Activated naive CD4-positive, alpha-beta T cell treated with anti-CD3 and anti-CD28 coated beads, Interleukin-2, amount 50 U/mL, for 72 hours (primary cell): ENCODE results near the gene SCO1. TPM values are rescaled to one million over a fixed set of nuclear protein-coding genes. Genes with fewer than 3 reads are reported as not detected.

ENCODE experiments used
- ATAC-seq, 2 donors: fragments of 150-1000 bp; cut with Tn5 transposase; 2 replicates each; pipeline ENCODE4 v1.10.0; 2021; ENCODE audit warnings: mild to moderate bottlenecking in 2 of 2, moderate library complexity in 2 of 2
- DNase-seq, 2 donors: peaks; one replicate each; pipeline ENCODE4 v3.0.0; 2021 to 2022; ENCODE audit warnings: low spot score in 2 of 2
- H3K27ac Mint-ChIP-seq, 2 donors: one replicate each; pipeline ENCODE4 v1.8.0; 2022; ENCODE audit warnings: mild to moderate bottlenecking in 2 of 2, mixed read lengths in 2 of 2
- H3K36me3 Mint-ChIP-seq, 2 donors: one replicate each; pipeline ENCODE4 v1.8.0; 2022; ENCODE audit warnings: mixed read lengths in 2 of 2
- H3K9me3 Mint-ChIP-seq, 2 donors: one replicate each; pipeline ENCODE4 v1.8.0; 2022; ENCODE audit warnings: mixed read lengths in 2 of 2
- total RNA-seq, 2 donors: library from RNA; stranded (reverse); gene quantifications; one replicate each; pipeline ENCODE4 v1.2.3, GENCODE V29; 2022

SCO1 gene
- total RNA-seq, 2 donors from 2014 or later, result 28.1 to 36.3 TPM

DNA sequence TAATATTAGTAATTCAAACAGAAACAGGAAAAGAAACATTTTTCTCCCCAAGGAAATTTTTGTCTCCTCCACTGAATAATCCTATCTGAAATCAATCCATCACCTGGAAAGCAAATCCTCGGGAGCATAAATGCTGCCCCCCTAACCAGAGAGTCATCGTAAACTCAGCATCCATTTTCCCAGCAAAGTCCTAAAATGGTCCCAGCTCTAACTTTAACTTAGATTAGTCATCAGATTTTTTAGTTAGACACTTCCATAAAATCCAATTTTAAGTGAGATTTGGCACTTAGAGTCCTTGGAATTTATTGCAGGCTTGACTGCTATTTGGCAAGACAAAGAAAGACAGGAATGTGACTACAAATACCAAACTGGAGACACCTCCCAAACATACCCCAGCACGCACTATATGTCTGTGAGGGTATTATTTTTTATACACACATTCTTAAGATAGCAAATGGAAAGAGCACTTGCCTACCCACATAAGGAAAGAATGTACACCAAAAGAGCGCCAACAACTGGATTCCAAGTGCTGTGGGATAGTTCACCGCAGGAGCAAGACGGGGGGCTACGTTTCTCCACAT, 15.4 kb downstream of the SCO1 start:
- Mint-ChIP-seq H3K36me3 (peaks cover 12 to 29% of the 10 kb centered on the region in 2 donors), H3K9me3 (no peaks in the 10 kb centered on the region), H3K27ac (no peak overlapping the region)
- ATAC-seq (no peak), DNase-seq (no peak)

DNA sequence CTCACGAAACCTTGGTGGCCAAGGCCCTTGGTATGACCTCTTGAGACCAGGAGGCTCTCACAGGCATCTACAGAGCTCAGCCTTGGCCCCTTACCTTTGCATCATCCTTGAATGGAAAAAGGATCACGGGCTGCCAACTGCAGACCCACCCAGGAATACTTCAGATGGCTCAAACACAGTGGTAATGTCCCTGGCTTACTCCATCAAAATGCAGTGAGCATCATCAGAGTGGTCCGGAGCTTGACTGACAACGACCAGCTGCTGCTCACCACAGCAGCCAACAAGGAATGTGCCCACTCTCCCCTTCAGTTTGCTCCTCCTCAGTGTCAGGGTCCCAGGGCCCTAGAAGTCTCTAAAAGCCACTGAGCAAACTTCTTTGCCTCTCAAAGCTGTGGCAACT, 22.6 kb downstream of the SCO1 start:
- ATAC-seq (no peak), DNase-seq (no peak)
- Mint-ChIP-seq H3K27ac (no peak overlapping the region), H3K36me3 (peaks cover 4 to 5% of the 10 kb centered on the region in 2 donors), H3K9me3 (no peaks in the 10 kb centered on the region)

DNA sequence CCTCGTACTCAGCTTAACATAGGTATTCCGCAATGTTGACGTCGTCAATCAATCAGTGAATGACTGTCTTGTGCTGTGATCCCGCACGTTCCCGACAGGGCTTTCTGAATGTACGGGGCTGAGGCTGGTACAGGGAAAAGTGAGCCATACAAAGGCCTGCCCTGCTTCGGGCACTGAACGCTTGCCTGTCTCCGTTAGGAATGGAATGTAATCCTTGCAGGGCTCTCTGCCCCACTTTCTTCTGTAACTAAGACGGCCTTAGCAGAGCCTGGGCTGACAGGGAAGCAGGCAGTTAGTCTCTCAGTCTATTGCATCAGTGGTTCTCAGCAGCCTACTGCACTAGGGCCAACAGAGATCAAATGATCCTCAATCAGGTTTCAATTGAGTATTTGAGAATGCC, 24.0 kb downstream of the SCO1 start:
- Mint-ChIP-seq H3K9me3 (no peaks in the 10 kb centered on the region), H3K36me3 (peaks cover 0 to 4% of the 10 kb centered on the region in 2 donors), H3K27ac (no peak overlapping the region)
- DNase-seq (no peak), ATAC-seq (no peak)

DNA sequence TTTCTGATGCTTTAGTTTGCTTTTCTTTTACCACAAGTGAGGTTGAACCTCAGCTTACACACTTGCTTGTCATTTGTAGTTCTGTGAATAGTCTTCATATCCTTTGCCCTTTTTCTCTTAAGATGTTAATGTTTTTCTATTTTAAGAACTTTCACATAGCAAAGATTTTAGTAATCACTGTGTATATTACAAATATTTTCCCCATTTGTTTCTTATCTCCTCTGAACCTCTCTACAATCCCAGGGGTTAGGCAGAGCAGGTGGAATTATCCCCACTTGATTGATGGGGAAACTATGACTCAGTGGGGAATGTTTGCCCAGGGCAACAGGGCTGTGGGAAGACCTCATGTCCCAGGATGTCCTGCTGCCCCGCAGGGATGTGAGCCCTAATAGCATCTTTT, 28.6 kb downstream of the SCO1 start:
- no peak for DNase-seq
- no peak for ATAC-seq
- Mint-ChIP-seq H3K9me3 (no peaks in the 10 kb centered on the region), H3K36me3 (peaks cover 0 to 7% of the 10 kb centered on the region in 2 donors), H3K27ac (no peak overlapping the region)

DNA sequence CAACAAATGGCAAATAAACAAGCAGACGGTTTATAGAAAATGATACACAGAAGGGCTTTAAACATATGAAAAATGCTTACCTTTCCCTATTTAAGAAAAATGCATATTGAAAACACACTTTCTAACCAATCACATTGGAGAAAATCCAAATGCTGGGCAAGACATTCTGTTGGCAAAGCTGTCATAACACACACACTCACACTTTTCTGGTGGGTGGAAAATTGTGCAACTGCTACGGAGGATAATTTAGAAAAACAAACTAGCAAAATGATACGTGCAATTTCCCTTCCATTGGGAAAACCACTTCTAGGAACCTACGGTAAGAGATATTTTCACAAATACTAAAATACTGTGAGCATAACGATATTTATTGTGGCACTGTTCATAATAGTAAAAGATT, 30.4 kb downstream of the SCO1 start:
- no peaks in the 10 kb centered on the region for H3K9me3 Mint-ChIP-seq
- ATAC-seq, result no peak

DNA sequence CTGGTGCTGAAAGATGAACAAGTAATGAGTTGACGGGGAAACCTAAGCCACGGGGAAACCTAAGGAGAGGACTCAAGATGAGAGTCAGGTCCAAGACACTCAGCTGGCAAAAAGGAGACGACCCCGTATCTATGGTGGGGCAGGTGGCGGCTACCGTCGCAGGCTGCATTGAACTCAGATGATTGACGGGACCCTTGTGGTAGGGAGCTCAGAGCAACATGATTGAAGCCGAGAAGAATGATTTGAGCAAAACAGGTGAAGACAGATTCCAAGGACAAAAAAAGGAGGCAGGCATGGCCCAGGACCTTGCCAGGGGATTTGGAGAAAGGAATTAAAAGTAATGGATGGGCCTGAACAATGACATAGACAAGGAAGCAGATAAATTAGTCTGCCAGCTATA, 32.8 kb downstream of the SCO1 start:
- peak overlapping the region in 1 of 2 donors; percentile 45 for H3K27ac Mint-ChIP-seq
- DNase-seq, result no peak
- ATAC-seq, result no peak
- peaks cover 0 to 7% of the 10 kb centered on the region in 2 donors for H3K36me3 Mint-ChIP-seq
- no peaks in the 10 kb centered on the region for H3K9me3 Mint-ChIP-seq

More for the DNA sequence above, 30.4 kb downstream of the SCO1 start:
- no peak for DNase-seq
- Mint-ChIP-seq H3K36me3 (peaks cover 0 to 7% of the 10 kb centered on the region in 2 donors), H3K27ac (no peak overlapping the region)

DNA sequence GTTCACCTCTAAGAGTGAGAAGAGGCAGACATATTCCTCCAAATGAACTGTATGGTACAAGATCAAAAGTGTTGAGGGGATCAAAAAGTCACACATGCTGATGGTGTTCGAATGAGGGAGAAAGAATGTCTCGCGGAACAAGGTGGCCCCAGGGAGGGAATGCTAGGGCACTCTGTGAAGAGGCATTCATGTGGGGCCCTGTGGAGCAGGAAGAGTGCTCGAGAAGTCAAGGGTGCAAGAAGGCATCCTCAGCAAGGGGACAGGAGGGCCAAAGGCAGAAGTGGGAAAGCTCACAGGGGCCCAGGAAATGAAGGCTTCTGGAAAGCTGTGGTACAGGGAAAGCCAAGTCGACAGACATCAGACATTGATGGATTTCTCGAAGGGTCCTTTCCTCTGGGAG, 34.1 kb downstream of the SCO1 start:
- ATAC-seq, result no peak

DNA sequence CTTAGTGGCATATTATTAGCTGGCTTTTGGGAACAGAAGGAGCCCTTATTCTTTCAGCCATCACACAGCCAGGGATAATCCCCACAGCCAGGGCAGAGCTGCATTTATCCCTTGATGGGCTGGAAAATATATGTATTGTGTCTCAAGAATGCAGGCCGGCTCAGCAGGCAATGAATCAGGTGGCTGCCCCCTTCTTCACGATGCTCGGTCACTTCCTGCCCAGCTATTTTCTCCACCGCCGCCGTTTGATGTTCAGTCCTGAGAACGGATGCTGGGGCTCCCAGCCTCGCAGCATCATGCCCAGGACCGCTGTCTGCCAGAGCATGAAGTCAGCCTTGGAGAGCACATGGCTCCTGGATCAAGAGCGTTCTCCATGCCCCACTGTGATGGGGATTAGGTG, 35.9 kb downstream of the SCO1 start:
- H3K36me3 Mint-ChIP-seq, result peaks cover 0 to 7% of the 10 kb centered on the region in 2 donors
- ATAC-seq, result no peak
- H3K27ac Mint-ChIP-seq, result no peak overlapping the region
- H3K9me3 Mint-ChIP-seq, result no peaks in the 10 kb centered on the region
- DNase-seq, result no peak

More for the DNA sequence above, 34.1 kb downstream of the SCO1 start:
- DNase-seq, result no peak
- Mint-ChIP-seq H3K36me3 (peaks cover 0 to 7% of the 10 kb centered on the region in 2 donors), H3K27ac (peak overlapping the region in 1 of 2 donors; percentile 84), H3K9me3 (no peaks in the 10 kb centered on the region)

DNA sequence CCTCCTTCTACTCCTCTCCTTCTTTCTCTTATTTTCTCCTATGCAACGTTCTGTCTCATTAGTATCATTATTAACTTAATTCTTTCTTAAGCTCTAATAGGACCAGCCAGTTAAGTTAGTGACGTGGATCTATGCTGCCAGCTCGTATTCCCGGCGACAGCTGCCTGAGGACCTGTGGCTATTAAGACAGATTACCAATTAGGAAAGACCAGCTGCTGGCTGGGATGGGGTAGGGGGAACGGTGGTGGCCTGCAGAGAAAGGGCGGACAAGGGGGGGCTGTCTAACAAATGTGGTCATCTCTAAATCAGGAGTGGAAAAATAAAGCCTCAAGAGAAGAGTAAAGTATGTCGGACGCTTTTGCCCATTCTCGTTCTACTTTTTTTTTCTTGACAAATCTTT, 39.5 kb downstream of the SCO1 start:
- DNase-seq (no peak), ATAC-seq (no peak)
- H3K27ac Mint-ChIP-seq, result no peak overlapping the region
- no peaks in the 10 kb centered on the region for H3K9me3 Mint-ChIP-seq
- H3K36me3 Mint-ChIP-seq, result no peaks in the 10 kb centered on the region

DNA sequence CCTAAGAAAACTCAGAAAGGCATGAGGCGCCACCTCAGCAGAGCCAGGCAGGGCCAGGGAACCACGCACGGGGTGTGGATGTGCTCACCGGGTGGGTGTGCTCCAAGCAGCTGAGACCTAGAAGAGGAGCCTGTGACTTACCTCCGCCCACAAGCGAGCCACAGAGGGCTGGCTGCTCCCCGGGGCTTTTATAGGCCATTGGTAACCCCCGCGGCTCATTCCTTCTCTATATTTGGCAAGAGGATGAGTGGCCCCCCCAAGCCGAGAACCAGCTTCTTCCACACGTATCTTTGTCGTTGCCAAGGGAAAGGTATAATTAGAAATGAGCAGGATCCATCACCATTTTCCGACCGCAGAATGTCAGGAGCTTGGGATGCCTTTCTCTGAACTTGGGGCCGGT, 40.2 kb downstream of the SCO1 start, which contains the start of gene MYH3:
TSS of gene MYH3 (minus strand) at position 162 of the 400 bp plus-strand sequence. CDS start 2,245 bp downstream, outside the sequence.
- no peaks in the 10 kb centered on the region for H3K9me3 Mint-ChIP-seq
- DNase-seq, result no peak

DNA sequence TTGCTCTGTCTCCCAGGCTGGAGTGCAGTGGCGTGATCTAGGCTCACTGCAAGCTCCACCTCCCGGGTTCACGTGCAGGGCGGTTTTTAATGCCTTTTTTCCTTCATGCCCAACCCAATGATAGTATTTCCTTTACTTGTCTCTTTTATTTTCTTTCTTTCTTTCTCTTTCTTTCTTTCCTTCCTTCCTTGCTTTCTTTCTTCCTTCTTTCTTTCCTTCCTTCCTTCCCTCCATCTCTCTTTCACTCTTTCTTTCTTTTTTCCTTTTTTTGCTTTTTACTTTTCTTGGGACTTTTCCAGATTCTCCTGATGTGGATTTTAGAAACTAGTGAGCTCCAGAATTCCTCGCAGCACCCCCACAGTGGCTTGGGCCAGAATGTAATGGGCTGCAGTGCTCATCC, 43.3 kb downstream of the SCO1 start:
- DNase-seq, result no peak
- no peak for ATAC-seq
- Mint-ChIP-seq H3K9me3 (no peaks in the 10 kb centered on the region), H3K36me3 (no peaks in the 10 kb centered on the region), H3K27ac (peak overlapping the region; percentile 1 to 46)

More for the DNA sequence above, 40.2 kb downstream of the SCO1 start, which contains the start of gene MYH3:
- H3K36me3 Mint-ChIP-seq, result no peaks in the 10 kb centered on the region
- no peak within 1 kb of the TSS for H3K27ac Mint-ChIP-seq
- ATAC-seq, result no peak

DNA sequence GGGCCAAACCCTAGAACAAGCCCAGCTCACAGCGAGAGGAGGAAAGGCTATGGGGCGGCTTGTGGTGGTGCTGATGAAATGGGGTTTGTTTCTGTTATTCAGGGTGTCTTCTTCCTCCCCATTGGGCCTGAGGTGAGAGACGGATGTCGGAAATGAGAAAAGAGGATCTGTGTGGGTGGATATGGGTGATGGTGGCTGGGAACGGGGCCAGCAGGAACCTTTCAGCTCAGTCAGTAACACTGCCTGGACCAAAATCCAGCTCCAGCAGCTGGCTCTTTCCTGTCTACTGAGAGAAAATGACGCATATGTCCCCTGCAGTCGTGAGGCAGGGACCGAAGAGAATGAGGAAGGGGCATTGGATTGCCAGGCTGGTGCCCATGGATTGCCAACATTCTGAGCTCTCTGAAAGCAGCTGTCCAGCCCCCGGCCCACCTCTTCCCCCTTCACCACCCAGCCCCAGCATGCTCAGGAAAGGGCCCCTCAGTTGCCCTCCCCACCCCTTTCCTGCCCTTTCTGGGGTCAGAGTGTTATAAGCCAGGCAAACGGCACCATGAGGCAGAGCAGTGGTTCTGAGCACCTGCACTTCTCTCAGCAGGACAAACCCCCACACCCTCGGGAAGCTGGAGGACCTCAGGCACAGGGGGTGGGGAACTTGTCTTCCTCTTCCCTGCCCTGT, 44.2 kb downstream of the SCO1 start:
- ATAC-seq (peak; percentile 87 to 91), DNase-seq (no peak)
- Mint-ChIP-seq H3K9me3 (no peaks in the 10 kb centered on the region), H3K27ac (peak overlapping the region; percentile 46 to 70), H3K36me3 (no peaks in the 10 kb centered on the region)

DNA sequence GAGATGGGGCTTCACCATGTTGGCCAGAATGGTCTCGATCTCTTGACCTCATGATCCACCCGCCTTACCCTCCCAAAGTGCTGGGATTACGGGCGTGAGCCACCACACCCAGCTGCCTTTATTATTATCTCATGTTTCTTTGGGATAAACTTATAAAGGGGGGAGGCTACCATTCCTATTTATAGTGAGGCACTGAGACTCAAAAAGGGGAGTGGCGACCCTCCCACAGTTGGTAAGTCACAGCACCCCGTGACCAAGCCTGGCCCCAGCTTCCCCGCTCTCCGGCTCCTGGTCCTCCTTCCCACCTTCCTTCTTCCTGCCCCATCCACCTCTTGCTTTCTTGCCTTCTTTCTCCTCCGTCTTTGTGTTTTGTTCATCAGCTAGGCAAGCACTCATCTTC, 45.4 kb downstream of the SCO1 start:
- Mint-ChIP-seq H3K36me3 (no peaks in the 10 kb centered on the region), H3K9me3 (no peaks in the 10 kb centered on the region), H3K27ac (peak overlapping the region; percentile 46 to 48)
- ATAC-seq, result no peak
- no peak for DNase-seq

DNA sequence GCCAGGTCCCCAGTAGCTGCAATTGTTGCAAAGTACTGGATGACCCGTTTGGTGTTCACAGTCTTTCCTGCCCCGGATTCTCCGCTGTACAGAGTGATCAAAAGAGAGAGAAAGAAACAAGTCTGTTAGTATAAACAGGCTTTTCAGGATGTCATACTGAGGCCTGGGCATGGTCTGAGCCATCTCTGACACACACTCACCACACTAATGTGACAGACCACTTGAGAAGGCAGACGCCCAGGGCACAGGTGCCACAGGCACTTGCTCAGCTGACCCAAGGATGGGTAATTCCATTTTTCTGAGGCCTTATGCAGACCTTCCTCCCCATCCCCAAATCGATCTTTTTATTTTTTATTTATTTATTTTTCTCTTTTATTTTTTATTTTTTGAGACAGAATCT, 47.7 kb downstream of the SCO1 start:
- H3K36me3 Mint-ChIP-seq, result no peaks in the 10 kb centered on the region

DNA sequence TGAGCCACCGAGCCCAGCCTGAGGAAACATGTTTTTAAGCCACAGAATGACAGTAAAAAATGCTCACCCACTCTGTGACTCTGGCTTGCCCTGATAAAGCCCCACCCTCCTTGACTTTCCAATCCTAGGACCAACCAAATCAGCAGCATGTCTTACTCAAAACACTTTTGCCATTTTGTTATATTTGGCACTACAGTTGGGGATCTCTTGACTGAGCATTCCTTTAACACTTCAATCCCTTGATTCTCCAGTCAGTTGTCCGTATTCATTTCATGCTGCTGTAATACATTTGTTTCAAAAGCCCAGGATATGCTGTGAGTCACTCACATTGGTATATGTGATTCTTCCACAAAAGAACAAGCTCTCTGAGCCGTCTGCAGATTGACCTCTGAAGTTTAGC, 48.4 kb downstream of the SCO1 start:
- Mint-ChIP-seq H3K36me3 (no peaks in the 10 kb centered on the region), H3K9me3 (no peaks in the 10 kb centered on the region), H3K27ac (no peak overlapping the region)
- no peak for ATAC-seq
- no peak for DNase-seq

More for the DNA sequence above, 47.7 kb downstream of the SCO1 start:
- no peak overlapping the region for H3K27ac Mint-ChIP-seq
- H3K9me3 Mint-ChIP-seq, result no peaks in the 10 kb centered on the region
- DNase-seq, result no peak
- ATAC-seq, result no peak

DNA sequence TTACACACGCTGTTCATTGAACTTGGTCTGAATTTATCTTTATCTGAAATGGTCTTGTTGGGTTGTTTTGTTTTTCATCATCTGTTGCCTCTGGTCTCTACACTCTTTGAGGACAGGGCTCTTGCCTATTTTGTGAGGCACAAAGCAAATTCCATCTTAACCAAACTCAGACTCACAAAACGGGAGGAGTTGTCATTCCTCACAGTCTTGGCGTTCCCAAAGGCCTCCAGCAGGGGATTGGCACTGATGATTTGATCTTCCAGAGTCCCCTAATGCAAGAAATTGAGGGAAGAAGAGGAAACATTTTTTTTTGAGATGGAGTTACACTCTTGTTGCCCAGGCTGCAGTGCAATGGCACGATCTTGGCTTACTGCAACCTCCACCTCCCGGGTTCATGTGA, 49.0 kb downstream of the SCO1 start:
- no peaks in the 10 kb centered on the region for H3K9me3 Mint-ChIP-seq
- ATAC-seq, result no peak
- no peak for DNase-seq
- H3K27ac Mint-ChIP-seq, result peak overlapping the region in 1 of 2 donors; percentile 7
- no peaks in the 10 kb centered on the region for H3K36me3 Mint-ChIP-seq

DNA sequence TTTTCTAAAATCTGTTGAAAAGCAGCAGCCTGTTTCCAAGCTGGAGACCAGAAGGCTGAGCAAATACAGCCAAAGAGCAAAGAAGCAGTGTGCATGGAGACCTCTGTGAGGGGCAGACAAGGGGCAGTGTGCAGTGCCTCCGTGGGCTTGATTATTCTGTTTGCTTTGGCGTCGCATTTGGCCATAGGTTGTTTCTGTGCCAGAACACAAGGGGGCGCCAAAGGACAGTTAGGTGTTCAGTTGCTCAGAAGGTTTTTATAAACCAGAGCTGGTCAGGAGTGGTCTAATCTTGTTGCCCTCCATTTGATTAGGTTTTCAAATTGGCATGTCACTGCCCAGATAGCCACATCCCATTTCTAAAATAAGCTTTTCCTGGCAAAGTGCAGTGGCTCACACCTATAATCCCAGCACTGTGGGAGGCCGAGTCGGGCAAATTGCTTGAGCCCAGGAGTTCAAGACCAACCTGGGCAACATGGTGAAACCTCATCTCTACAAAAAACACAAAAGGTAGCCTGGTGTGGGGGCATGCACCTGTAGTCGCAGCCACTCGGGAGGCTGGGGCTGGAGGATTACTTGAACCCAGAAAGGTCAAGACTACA, 50.8 kb downstream of the SCO1 start:
- Mint-ChIP-seq H3K9me3 (no peaks in the 10 kb centered on the region), H3K36me3 (no peaks in the 10 kb centered on the region), H3K27ac (no peak overlapping the region)
- ATAC-seq (peak; percentile 54 to 67), DNase-seq (peak; percentile 61 to 82)
